AG04449 (cell line): Measurements from ENCODE around the gene EMD.

ENCODE experiments used
- CTCF ChIA-PET: fragments of 350-600 bp; formaldehyde crosslinking; extraction: SDS; loops from one replicate; lab custom pipeline; 2021; ENCODE audit warnings: antibody characterized with exemption; lab: Yijun Ruan, JAX
- POLR2A ChIA-PET: fragments of 400-600, 350-600 bp; formaldehyde crosslinking; extraction: SDS; loops from one replicate; lab custom pipeline; 2020; ENCODE audit warnings: antibody characterized with exemption, inconsistent platforms; lab: Yijun Ruan, JAX
- DNase-seq: peaks from one replicate; pipeline ENCODE4 v3.0.0-alpha.2; 2010; ENCODE audit warnings: low read depth, low spot score
- H3K4me3 ChIP-seq: 2 replicates; pipeline ENCODE4 v1.5.1; 2011; ENCODE audit warnings: low read depth, mild to moderate bottlenecking, control low read depth, low read length
- CTCF ChIP-seq: IDR thresholded peaks from one replicate; pipeline ENCODE4 v1.5.1; 2011; ENCODE audit warnings: mild to moderate bottlenecking, moderate library complexity, low read length, control low read depth, inconsistent platforms; ENCODE audit not compliant: insufficient read depth; ENCODE audit errors: missing control alignments

EMD gene

GRCh38 chrX:154370300-154371016, 8.6 kb upstream of the EMD start:
- no peak for TF ChIP-seq CTCF
- POLR2A ChIA-PET, result interaction anchor here (0.6 to 1.3 kb wide), 4 partner anchors 9 to 28 kb away, joined by 3 to 12 read pairs (median 4); partner anchors contain the start of genes EMD and RPL10
- DNase-seq, result no peak
- H3K4me3 ChIP-seq, result peak overlapping the region; percentile 83
- CTCF ChIA-PET, result no interaction called here

GRCh38 chrX:154371017-154371788, 7.9 kb upstream of the EMD start:
- CTCF ChIA-PET, result no interaction called here
- POLR2A ChIA-PET, result interaction anchor here (0.6 to 1.3 kb wide), 6 partner anchors 8 to 403 kb away, joined by 3 to 12 read pairs (median 4); partner anchors contain the start of genes EMD and RPL10
- TF ChIP-seq CTCF, result no peak
- peak overlapping the region; percentile 83 for H3K4me3 ChIP-seq
- no peak for DNase-seq

- peak overlapping the region; percentile 83 for H3K4me3 ChIP-seq
- CTCF ChIA-PET, result no interaction called here
- no peak for TF ChIP-seq CTCF
- POLR2A ChIA-PET, result no interaction called here
- no peak for DNase-seq
Measured at GRCh38 chrX:154371789-154372300, 7.2 kb upstream of the EMD start.

- ChIA-PET POLR2A (no interaction called here), CTCF (interaction anchor here (0.5 to 3.1 kb wide), 12 partner anchors 9 to 426 kb away, joined by 3 to 17 read pairs (median 6); no protein-coding TSS in a partner anchor)
- peak overlapping the region; percentile 83 for H3K4me3 ChIP-seq
- DNase-seq, result no peak
- TF ChIP-seq CTCF, result no peak
Measured at GRCh38 chrX:154372612-154373022, 6.5 kb upstream of the EMD start.

- ChIA-PET POLR2A (interaction anchor here (1.1 kb wide), 1 partner anchor 10 kb away, joined by 5 read pairs; no protein-coding TSS in a partner anchor), CTCF (interaction anchor here (0.5 to 3.1 kb wide), 16 partner anchors 8 to 427 kb away, joined by 3 to 17 read pairs (median 4); partner anchors contain the start of gene RPL10)
- TF ChIP-seq CTCF, result peak; percentile 59
- DNase-seq, result no peak
- peak overlapping the region; percentile 83 for H3K4me3 ChIP-seq
Measured at GRCh38 chrX:154373340-154374306, 5.5 kb upstream of the EMD start.
